Measurements from ENCODE around the gene SNRK. TPM values are rescaled to one million over a fixed set of nuclear protein-coding genes. Genes with fewer than 3 reads are reported as not detected.

The SNRK gene
- total and polyA plus RNA-seq, 3 donors from 2014 or later = 27.5 to 42.4 (median 37.4) TPM

DNA sequence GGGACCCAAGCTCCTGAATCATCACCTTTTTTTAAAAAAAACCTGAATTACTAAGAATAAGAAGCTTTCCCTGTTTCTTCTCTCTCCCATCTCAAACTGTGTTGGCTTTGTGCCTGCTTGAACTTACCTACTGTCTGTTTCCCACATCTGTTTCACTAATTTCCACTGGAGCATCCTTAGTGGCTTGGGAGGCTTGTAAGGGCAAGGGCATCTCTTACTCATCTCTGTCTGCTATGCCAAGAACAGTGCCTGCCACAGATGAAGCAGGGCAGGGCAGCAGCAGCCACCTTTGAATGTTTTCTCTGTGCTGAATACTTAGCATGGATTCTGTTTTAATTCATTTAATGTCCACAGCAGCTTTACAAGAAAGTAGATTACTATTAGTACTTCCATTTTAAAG is 42.3 kb downstream of the SNRK start:
- Histone ChIP-seq H3K9me3 (no peaks in the 10 kb centered on the region), H3K27me3 (no peaks in the 10 kb centered on the region), H3K4me1 (peaks cover 15% of the 10 kb centered on the region), H3K4me3 (no peak overlapping the region), H3K36me3 (ENCODE audit: low read depth, missing control alignments) (no peaks in the 10 kb centered on the region), H3K27ac (no peak overlapping the region)
- TF ChIP-seq POLR2A (IDR thresholded peaks at IDR 0.05) = no peak
- TF ChIP-seq, protein P1, sequence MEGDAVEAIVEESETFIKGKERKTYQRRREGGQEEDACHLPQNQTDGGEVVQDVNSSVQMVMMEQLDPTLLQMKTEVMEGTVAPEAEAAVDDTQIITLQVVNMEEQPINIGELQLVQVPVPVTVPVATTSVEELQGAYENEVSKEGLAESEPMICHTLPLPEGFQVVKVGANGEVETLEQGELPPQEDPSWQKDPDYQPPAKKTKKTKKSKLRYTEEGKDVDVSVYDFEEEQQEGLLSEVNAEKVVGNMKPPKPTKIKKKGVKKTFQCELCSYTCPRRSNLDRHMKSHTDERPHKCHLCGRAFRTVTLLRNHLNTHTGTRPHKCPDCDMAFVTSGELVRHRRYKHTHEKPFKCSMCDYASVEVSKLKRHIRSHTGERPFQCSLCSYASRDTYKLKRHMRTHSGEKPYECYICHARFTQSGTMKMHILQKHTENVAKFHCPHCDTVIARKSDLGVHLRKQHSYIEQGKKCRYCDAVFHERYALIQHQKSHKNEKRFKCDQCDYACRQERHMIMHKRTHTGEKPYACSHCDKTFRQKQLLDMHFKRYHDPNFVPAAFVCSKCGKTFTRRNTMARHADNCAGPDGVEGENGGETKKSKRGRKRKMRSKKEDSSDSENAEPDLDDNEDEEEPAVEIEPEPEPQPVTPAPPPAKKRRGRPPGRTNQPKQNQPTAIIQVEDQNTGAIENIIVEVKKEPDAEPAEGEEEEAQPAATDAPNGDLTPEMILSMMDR (IDR thresholded peaks at IDR 0.05) = no peak
- intact Hi-C loops (cut with DNase I; ENCODE audit: low total_unique reads) = no loop called here
- no peak for DNase-seq

DNA sequence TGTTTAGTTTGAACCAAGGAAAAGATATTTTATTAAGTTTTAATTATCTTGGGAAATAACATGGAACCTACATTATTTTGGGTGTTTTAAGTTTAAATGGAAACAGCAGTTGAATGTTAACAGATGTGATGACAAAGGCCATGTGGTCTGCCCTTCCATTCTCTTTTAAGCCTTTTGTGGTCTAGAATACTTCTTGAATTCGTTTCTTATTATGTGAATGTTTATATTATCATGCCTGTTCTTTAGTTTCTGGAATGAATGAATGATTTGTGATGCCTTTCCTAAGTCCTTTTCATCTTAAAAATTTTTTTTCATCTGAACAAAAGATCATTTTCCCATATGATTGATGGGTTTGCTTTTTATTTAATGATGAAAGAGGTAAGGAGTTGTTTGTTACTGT is 44.6 kb downstream of the SNRK start:
- peaks cover 15% of the 10 kb centered on the region for H3K4me1 ChIP-seq
- no peaks in the 10 kb centered on the region for H3K9me3 ChIP-seq
- intact Hi-C loops (cut with DNase I; ENCODE audit: low total_unique reads) = no loop called here
- 69 to 71% methylated on average over 1 of the region's 1 CpG for WGBS, 2 donors
- TF ChIP-seq, protein P1 (IDR thresholded peaks at IDR 0.05) = no peak
- TF ChIP-seq POLR2A (IDR thresholded peaks at IDR 0.05) = no peak
- H3K4me3 ChIP-seq = no peak overlapping the region
- H3K27me3 ChIP-seq = no peaks in the 10 kb centered on the region
- DNase-seq = no peak
- H3K27ac ChIP-seq = no peak overlapping the region
- H3K36me3 ChIP-seq (ENCODE audit: low read depth, missing control alignments) = no peaks in the 10 kb centered on the region

DNA sequence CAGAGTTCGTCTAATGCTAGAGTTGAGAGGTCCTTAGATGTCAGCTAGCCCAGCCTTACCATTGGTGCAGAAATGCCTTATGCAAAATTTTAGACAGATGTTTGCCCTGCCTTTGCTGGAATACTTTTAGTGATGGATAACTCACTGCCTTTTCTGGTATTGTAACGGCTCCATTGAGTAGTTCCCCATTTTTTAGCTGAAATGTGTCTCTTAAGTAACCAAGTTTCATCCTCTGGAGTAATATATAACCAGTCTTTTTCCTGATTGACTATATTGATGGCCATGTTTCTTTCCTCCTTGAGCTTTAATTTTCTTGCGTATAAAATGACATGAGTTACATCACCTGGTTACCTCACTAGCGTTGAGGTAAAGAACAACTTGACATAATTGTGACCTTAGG is 45.0 kb downstream of the SNRK start:
- Histone ChIP-seq H3K27me3 (no peaks in the 10 kb centered on the region), H3K4me1 (peaks cover 12% of the 10 kb centered on the region), H3K36me3 (ENCODE audit: low read depth, missing control alignments) (no peaks in the 10 kb centered on the region), H3K27ac (no peak overlapping the region), H3K9me3 (no peaks in the 10 kb centered on the region), H3K4me3 (no peak overlapping the region)
- TF ChIP-seq POLR2A (IDR thresholded peaks at IDR 0.05) = no peak
- TF ChIP-seq, protein P1 (IDR thresholded peaks at IDR 0.05) = no peak
- 89 to 94% methylated on average over 4 of the region's 4 CpGs for WGBS, 2 donors
- DNase-seq = no peak
- intact Hi-C loops (cut with DNase I; ENCODE audit: low total_unique reads) = no loop called here

DNA sequence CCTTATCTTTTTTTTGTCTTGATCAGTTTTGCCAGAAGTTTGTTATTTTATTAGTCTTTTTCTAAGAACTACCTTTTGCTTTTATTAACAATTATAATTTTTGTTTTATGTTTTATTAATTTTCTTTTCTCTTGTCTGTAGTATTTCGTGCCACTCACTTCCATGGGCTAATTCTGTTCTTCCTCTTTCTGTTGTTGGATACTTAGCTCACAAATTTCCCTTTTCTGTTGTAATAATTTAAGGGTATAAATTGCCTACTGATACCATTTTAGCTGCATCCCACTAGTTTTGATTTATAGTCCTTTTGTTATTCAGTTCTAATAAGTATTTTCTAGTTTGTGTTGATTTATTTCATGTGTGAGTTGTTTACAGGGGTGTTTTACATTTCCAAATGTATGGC is 48.6 kb downstream of the SNRK start:
- H3K9me3 ChIP-seq = no peaks in the 10 kb centered on the region
- TF ChIP-seq, protein P1 (IDR thresholded peaks at IDR 0.05) = no peak
- TF ChIP-seq POLR2A (IDR thresholded peaks at IDR 0.05) = no peak
- no peak overlapping the region for H3K27ac ChIP-seq
- DNase-seq = no peak
- H3K36me3 ChIP-seq (ENCODE audit: low read depth, missing control alignments) = no peaks in the 10 kb centered on the region
- intact Hi-C loops (cut with DNase I; ENCODE audit: low total_unique reads) = no loop called here
- 85 to 95% methylated on average over 1 of the region's 1 CpG for WGBS, 2 donors
- H3K27me3 ChIP-seq = no peaks in the 10 kb centered on the region
- no peaks in the 10 kb centered on the region for H3K4me1 ChIP-seq
- no peak overlapping the region for H3K4me3 ChIP-seq

DNA sequence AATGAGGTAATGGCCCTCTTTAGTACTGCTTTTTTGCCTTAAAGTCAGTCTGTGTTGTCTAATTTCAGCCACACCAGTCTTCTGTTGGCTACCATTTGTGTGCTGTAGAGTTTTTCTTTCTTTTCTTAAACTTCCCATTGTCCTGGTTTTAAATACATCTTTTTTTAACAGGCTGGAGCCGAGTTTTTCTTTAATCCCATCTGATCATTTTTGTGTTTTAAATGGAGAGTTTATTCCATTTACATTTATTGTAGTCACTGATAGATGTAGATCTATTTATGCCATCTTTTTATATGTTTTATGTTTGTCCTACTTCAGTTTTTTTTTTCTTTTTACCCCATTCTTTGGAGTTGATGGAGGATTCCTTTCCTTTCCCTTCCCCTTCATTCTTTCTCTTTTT is 49.5 kb downstream of the SNRK start:
- Histone ChIP-seq H3K4me1 (no peaks in the 10 kb centered on the region), H3K9me3 (no peaks in the 10 kb centered on the region), H3K27me3 (no peaks in the 10 kb centered on the region), H3K36me3 (ENCODE audit: low read depth, missing control alignments) (no peaks in the 10 kb centered on the region), H3K4me3 (no peak overlapping the region), H3K27ac (no peak overlapping the region)
- WGBS, 2 donors = 90 to 98% methylated on average over 1 of the region's 1 CpG
- intact Hi-C loops (cut with DNase I; ENCODE audit: low total_unique reads) = no loop called here
- no peak for DNase-seq
- no peak for TF ChIP-seq POLR2A (IDR thresholded peaks at IDR 0.05)
- TF ChIP-seq, protein P1 (IDR thresholded peaks at IDR 0.05) = no peak

All from testis (tissue), 3 donors.